K562 (cell line): ENCODE measurements around the gene HAL. TPM values are rescaled to one million over a fixed set of nuclear protein-coding genes. Genes with fewer than 3 reads are reported as not detected.
A peak's percentile ranks its signal among the peaks of the same experiment; 100 is the strongest.

ENCODE experiments used
- ARID3B ChIP-seq: fragments of 250-450 bp; sonication (Bioruptor Pico); IDR thresholded peaks from 2 replicates; pipeline ENCODE4 v1.4.0; 2020; ENCODE audit warnings: borderline replicate concordance
- BRF1 ChIP-seq: IDR thresholded peaks from 3 replicates; pipeline ENCODE4 v1.6.1; 2011; ENCODE audit warnings: borderline replicate concordance, mild to moderate bottlenecking; ENCODE audit not compliant: insufficient read length; ENCODE audit errors: extremely low read depth
- COPS2 ChIP-seq: fragments of 450-650 bp; conservative IDR thresholded peaks from 2 replicates; pipeline ENCODE4 v1.6.1; 2016; ENCODE audit warnings: mild to moderate bottlenecking, moderate library complexity
- E2F4 ChIP-seq: sonication (generic); formaldehyde crosslinking; IDR thresholded peaks from 2 replicates; pipeline ENCODE4 v1.8.0; 2022; ENCODE audit warnings: mild to moderate bottlenecking, low read depth, missing genetic modification reagents
- E4F1 ChIP-seq: fragments of 250-450 bp; sonication (Bioruptor Pico); IDR thresholded peaks from 2 replicates; pipeline ENCODE4 v1.5.0; 2021; ENCODE audit warnings: mild to moderate bottlenecking, borderline replicate concordance
- EHMT2 ChIP-seq: fragments of 450-650 bp; IDR thresholded peaks from 2 replicates; pipeline ENCODE4 v1.6.1; 2018; ENCODE audit warnings: antibody characterized with exemption
- GATAD2B ChIP-seq: fragments of 450-650 bp; IDR thresholded peaks from 2 replicates; pipeline ENCODE4 v1.6.1; 2017; ENCODE audit warnings: mild to moderate bottlenecking, borderline replicate concordance
- GTF2F1 ChIP-seq: IDR thresholded peaks from 2 replicates; pipeline ENCODE4 v1.6.1; 2011; ENCODE audit warnings: low read depth, low read length, improper control_type of control experiment
- HEY1 ChIP-seq: fragments of 250-450 bp; sonication (Bioruptor Pico); IDR thresholded peaks from 2 replicates; pipeline ENCODE4 v1.5.0; 2020; ENCODE audit warnings: mild to moderate bottlenecking, moderate library complexity, borderline replicate concordance
- HMG20A ChIP-seq: fragments of 450-650 bp; formaldehyde crosslinking; conservative IDR thresholded peaks from 2 replicates; pipeline ENCODE4 v1.4.0; 2020; ENCODE audit warnings: mild to moderate bottlenecking, mixed read lengths
- HNRNPUL1 ChIP-seq: fragments of 200-400 bp; formaldehyde crosslinking; IDR thresholded peaks from 2 replicates; pipeline ENCODE4 v1.6.1; 2017; ENCODE audit warnings: low read length
- KAT2B ChIP-seq: IDR thresholded peaks from one replicate; pipeline ENCODE4 v1.6.1; 2012; ENCODE audit warnings: low read depth, mild to moderate bottlenecking, control low read depth, inconsistent platforms, low read length, moderate library complexity
- PHB2 ChIP-seq: fragments of 450-650 bp; IDR thresholded peaks from 2 replicates; pipeline ENCODE4 v1.6.1; 2017; ENCODE audit warnings: low read depth
- RBM22 ChIP-seq: fragments of 200-400 bp; formaldehyde crosslinking; IDR thresholded peaks from 2 replicates; pipeline ENCODE4 v1.6.1; 2018; ENCODE audit warnings: low read length, low read depth; ENCODE audit not compliant: poor library complexity, severe bottlenecking
- USF1 ChIP-seq: sonication (generic); formaldehyde crosslinking; IDR thresholded peaks from 2 replicates; pipeline ENCODE4 v1.9.0; 2022; ENCODE audit warnings: mild to moderate bottlenecking, missing genetic modification reagents
- YBX1 ChIP-seq: fragments of 450-650 bp; IDR thresholded peaks from 2 replicates; pipeline ENCODE4 v1.7.1; 2016; ENCODE audit warnings: mild to moderate bottlenecking
- ZNF143 ChIP-seq: sonication (generic); formaldehyde crosslinking; IDR thresholded peaks from 2 replicates; pipeline ENCODE4 v1.9.0; 2022; ENCODE audit warnings: mild to moderate bottlenecking, missing genetic modification reagents
- ZNF324 ChIP-seq: fragments of 250-450 bp; sonication (Bioruptor Pico); IDR thresholded peaks from 2 replicates; pipeline ENCODE4 v1.4.0; 2020; ENCODE audit warnings: mild to moderate bottlenecking
- ZNF507 ChIP-seq: conservative IDR thresholded peaks from 2 replicates; pipeline ENCODE4 v1.6.1; 2017; ENCODE audit warnings: missing genetic modification characterization, missing compliant biosample characterization
- ZNF77 ChIP-seq: fragments of 250-450 bp; sonication (Bioruptor Pico); IDR thresholded peaks from 2 replicates; pipeline ENCODE4 v1.5.0; 2020
- polyA plus RNA-seq, 8 experiments: library from polyadenylated mRNA; depleted of rRNA in 4 of 8; stranded (reverse) in 5 of 8; unstranded in 3 of 8; fragments of >200 nt; fragmentation: Nextera tagmentation in 2 of 8; fragmentation: Illumina TruSeq in 1 of 8; extraction: Ambion mirVana in 2 of 8; extraction: Trizol in 1 of 8; gene quantifications; 2 replicates each; pipeline versions ENCODE4 v1.2.1 to v1.2.3, GENCODE V29; 2011 to 2014; ENCODE audit warnings: inconsistent platforms in 1 of 8, missing spikeins in 1 of 8
- total RNA-seq, 7 experiments: library from RNA; depleted of rRNA in 6 of 7; stranded (reverse); fragments of >200 nt in 6 of 7; fragmentation: Illumina TruSeq in 2 of 7; extraction: Trizol in 2 of 7; gene quantifications; 2 replicates each; pipeline versions ENCODE4 v1.2.1 to v1.2.3, GENCODE V29; 2011 to 2021; ENCODE audit warnings: low replicate concordance in 1 of 7
- TF ChIP-seq, protein P1 (sequence below): fragments of 250-450 bp; sonication (Bioruptor Pico); IDR thresholded peaks from 2 replicates; pipeline ENCODE4 v1.8.0; 2022; ENCODE audit warnings: moderate library complexity, mild to moderate bottlenecking, inconsistent platforms

HAL gene
- total and polyA plus RNA-seq, 9 of the 15 experiments (the other 6 are each of a cell fraction or from before 2014, with no cell fraction given) = 0.03 to 0.36 (median 0.20) TPM; not detected in 4

DNA sequence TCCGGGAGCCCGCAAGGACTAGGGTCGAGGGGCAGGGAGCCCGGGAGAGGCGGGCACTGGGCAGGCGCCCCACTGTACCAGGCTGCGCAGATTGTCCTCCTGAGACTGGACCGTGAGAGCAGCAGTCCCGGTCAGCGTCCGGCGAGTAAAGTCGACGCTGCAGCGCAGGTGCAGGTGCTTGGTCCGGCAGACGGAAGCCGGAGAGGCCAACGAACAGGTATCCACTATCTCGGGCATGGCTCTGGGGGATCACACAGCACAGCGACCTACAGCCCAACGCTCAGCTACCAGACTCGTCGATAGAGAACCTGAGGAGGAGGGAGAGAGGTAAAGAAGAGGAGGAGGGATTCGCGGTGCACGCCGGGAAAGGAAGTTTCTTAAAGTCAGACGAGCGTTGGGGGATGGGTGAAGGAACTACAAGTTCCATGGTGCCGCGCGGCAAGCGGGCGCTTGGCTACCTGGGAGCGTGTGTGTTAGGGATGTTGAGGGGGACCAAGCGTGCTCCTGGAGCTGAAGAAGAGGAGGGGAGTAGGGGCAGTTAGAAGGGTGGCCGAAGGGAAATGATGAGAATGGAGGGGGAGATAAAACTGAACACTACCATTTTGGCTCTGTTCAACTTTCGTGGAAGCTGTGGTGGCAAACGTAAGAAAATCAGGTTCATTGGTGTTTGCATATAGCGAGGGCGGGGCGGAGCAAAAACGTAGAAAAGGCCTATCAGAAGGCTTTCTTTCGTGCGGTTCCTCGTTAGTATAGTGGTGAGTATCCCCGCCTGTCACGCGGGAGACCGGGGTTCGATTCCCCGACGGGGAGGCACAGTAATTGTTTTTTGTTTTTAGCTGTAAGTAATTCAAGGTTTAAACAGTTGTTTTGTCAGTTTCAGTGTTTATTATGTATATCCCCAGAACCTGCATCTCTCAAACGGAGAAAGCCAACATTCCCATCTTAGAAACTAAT is 39.4 kb upstream of the HAL start, which contains the start of gene LTA4H (continued):
- TF ChIP-seq, protein P1, sequence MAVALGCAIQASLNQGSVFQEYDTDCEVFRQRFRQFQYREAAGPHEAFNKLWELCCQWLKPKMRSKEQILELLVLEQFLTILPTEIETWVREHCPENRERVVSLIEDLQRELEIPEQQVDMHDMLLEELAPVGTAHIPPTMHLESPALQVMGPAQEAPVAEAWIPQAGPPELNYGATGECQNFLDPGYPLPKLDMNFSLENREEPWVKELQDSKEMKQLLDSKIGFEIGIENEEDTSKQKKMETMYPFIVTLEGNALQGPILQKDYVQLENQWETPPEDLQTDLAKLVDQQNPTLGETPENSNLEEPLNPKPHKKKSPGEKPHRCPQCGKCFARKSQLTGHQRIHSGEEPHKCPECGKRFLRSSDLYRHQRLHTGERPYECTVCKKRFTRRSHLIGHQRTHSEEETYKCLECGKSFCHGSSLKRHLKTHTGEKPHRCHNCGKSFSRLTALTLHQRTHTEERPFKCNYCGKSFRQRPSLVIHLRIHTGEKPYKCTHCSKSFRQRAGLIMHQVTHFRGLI (CRISPR knock-in tag) = no peak
- no peak for TF ChIP-seq ZNF77 (CRISPR knock-in tag)
- TF ChIP-seq BRF1 = peak; percentile 49
- no peak for TF ChIP-seq HNRNPUL1
- no peak for TF ChIP-seq ARID3B (CRISPR knock-in tag)
- no peak for TF ChIP-seq YBX1
- no peak for TF ChIP-seq ZNF324 (CRISPR knock-in tag)
- TF ChIP-seq HEY1 (CRISPR knock-in tag) = no peak
- no peak for TF ChIP-seq PHB2
- no peak for TF ChIP-seq COPS2
- TF ChIP-seq EHMT2 = no peak; the same call in 1 of the 2 replicates
- TF ChIP-seq GATAD2B = peak; percentile 49; the same call in 1 of the 2 replicates
- TF ChIP-seq GTF2F1 = 0 out of 2 replicates have a peak, but pooled peaks have one; percentile 27
- no peak for TF ChIP-seq KAT2B
- TF ChIP-seq RBM22 = no peak
- TF ChIP-seq ZNF143 (CRISPR knock-in tag) = peak; percentile 98
- TF ChIP-seq HMG20A = no peak
- no peak for TF ChIP-seq USF1 (CRISPR knock-in tag)
- no peak for TF ChIP-seq E4F1 (CRISPR knock-in tag)
- TF ChIP-seq E2F4 (CRISPR knock-in tag) = no peak
- TF ChIP-seq ZNF507 (tag) = no peak
